Activated CD8-positive, alpha-beta T cell treated with anti-CD3 and anti-CD28 coated beads for 36 hours (primary cell): ENCODE measurements around the gene TMEM18. TPM values are rescaled to one million over a fixed set of nuclear protein-coding genes. Genes with fewer than 3 reads are reported as not detected.

ENCODE experiments used
- ATAC-seq: fragments of 200-7000 bp; cut with Tn5 transposase; one replicate; pipeline ENCODE4 v1.10.0; 2021; ENCODE audit warnings: mild to moderate bottlenecking, moderate library complexity
- CTCF ChIA-PET: fragments of 350-600 bp; sonication (Branson Sonifier 250); formaldehyde crosslinking; loops from one replicate; lab custom pipeline; 2021; ENCODE audit warnings: antibody characterized with exemption; lab: Charles Lee
- POLR2A ChIA-PET: fragments of 350-600 bp; sonication (Branson Sonifier 250); formaldehyde crosslinking; loops from one replicate; lab custom pipeline; 2021; ENCODE audit warnings: antibody characterized with exemption; lab: Charles Lee
- DNase-seq: peaks from one replicate; pipeline ENCODE4 v3.0.0-alpha.2; 2020
- H3K27ac Mint-ChIP-seq: one replicate; pipeline ENCODE4 v1.8.0; 2021; ENCODE audit warnings: mild to moderate bottlenecking, mixed read lengths
- H3K27me3 Mint-ChIP-seq: one replicate; pipeline ENCODE4 v1.8.0; 2021; ENCODE audit warnings: mixed read lengths
- H3K36me3 Mint-ChIP-seq: one replicate; pipeline ENCODE4 v1.8.0; 2021; ENCODE audit warnings: low read depth, mixed read lengths
- H3K4me1 Mint-ChIP-seq: one replicate; pipeline ENCODE4 v1.8.0; 2021; ENCODE audit warnings: low read depth, mixed read lengths
- H3K4me3 Mint-ChIP-seq: one replicate; pipeline ENCODE4 v1.8.0; 2021; ENCODE audit warnings: mild to moderate bottlenecking, moderate library complexity, mixed read lengths
- H3K9me3 Mint-ChIP-seq: one replicate; pipeline ENCODE4 v1.8.0; 2021; ENCODE audit warnings: mixed read lengths
- intact Hi-C: fragments of 100-400 bp; cut with micrococcal nuclease; formaldehyde crosslinking; loops from one replicate; pipeline ENCODE4 v1.10.0; 2022
- total RNA-seq, 2 experiments: library from RNA; stranded (reverse); gene quantifications; one replicate each; pipeline ENCODE4 v1.2.3, GENCODE V29; 2021
- TF ChIP-seq, protein P1 (sequence below): fragments of 200-600 bp; IDR thresholded peaks from one replicate; pipeline ENCODE4 v1.8.0; 2022; ENCODE audit warnings: antibody characterized with exemption, mild to moderate bottlenecking

TMEM18 gene
- total RNA-seq, 2 experiments from 2014 or later: 34.0 to 34.6 TPM

DNA sequence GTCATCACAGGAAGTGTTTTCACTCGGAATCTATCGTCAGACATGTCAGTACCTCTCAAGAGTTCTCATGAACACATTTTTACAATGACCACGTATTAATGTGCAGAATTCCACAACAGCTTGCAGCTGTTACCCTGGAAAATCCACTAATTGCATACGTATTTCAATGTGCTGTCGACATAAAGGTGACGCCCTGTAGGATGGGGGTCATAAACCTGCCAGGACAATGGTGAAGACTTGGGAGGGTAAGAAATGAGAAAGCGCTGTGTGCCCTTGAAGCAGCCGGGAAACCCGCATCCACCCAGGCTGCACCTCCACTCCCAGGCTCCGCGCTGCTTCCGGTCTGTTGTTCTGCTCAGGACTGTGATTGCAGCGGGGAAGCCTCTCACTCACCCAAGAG, 14.0 kb downstream of the TMEM18 start:
- Mint-ChIP-seq H3K4me3 (no peak overlapping the region), H3K27ac (no peak overlapping the region), H3K27me3 (no peaks in the 10 kb centered on the region), H3K9me3 (peaks cover 16% of the 10 kb centered on the region), H3K4me1 (peaks cover 45% of the 10 kb centered on the region), H3K36me3 (peaks cover 39% of the 10 kb centered on the region)
- intact Hi-C loops: no loop called here
- DNase-seq (no peak), ATAC-seq (no peak)
- CTCF ChIA-PET: interaction anchor here (0.8 to 1.7 kb wide), 6 partner anchors 10 to 416 kb away, joined by 3 to 6 read pairs (median 4); partner anchors contain the start of gene TMEM18
- TF ChIP-seq, protein P1, sequence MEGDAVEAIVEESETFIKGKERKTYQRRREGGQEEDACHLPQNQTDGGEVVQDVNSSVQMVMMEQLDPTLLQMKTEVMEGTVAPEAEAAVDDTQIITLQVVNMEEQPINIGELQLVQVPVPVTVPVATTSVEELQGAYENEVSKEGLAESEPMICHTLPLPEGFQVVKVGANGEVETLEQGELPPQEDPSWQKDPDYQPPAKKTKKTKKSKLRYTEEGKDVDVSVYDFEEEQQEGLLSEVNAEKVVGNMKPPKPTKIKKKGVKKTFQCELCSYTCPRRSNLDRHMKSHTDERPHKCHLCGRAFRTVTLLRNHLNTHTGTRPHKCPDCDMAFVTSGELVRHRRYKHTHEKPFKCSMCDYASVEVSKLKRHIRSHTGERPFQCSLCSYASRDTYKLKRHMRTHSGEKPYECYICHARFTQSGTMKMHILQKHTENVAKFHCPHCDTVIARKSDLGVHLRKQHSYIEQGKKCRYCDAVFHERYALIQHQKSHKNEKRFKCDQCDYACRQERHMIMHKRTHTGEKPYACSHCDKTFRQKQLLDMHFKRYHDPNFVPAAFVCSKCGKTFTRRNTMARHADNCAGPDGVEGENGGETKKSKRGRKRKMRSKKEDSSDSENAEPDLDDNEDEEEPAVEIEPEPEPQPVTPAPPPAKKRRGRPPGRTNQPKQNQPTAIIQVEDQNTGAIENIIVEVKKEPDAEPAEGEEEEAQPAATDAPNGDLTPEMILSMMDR: no peak
- POLR2A ChIA-PET: no interaction called here

DNA sequence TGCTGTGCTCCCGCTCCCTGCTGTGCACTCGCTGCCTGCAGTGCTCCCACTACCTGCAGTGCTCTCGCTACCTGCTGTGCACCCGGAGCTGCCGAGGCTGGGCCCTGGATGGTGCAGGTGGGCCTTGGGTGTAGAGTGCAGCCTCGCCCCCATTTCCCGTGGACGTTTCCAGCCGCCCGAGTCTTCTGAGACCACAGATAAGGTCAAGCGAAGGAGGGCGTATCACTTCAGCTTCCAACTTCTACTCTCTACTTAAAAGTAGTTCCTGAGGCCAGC, 15.9 kb downstream of the TMEM18 start:
- Mint-ChIP-seq H3K27ac (no peak overlapping the region), H3K4me1 (peaks cover 47% of the 10 kb centered on the region), H3K9me3 (peaks cover 16% of the 10 kb centered on the region), H3K36me3 (peaks cover 25% of the 10 kb centered on the region), H3K4me3 (no peak overlapping the region), H3K27me3 (no peaks in the 10 kb centered on the region)
- intact Hi-C loops: no loop called here
- ATAC-seq (no peak), DNase-seq (no peak)
- POLR2A ChIA-PET: no interaction called here
- TF ChIP-seq, protein P1: no peak
- CTCF ChIA-PET: no interaction called here

DNA sequence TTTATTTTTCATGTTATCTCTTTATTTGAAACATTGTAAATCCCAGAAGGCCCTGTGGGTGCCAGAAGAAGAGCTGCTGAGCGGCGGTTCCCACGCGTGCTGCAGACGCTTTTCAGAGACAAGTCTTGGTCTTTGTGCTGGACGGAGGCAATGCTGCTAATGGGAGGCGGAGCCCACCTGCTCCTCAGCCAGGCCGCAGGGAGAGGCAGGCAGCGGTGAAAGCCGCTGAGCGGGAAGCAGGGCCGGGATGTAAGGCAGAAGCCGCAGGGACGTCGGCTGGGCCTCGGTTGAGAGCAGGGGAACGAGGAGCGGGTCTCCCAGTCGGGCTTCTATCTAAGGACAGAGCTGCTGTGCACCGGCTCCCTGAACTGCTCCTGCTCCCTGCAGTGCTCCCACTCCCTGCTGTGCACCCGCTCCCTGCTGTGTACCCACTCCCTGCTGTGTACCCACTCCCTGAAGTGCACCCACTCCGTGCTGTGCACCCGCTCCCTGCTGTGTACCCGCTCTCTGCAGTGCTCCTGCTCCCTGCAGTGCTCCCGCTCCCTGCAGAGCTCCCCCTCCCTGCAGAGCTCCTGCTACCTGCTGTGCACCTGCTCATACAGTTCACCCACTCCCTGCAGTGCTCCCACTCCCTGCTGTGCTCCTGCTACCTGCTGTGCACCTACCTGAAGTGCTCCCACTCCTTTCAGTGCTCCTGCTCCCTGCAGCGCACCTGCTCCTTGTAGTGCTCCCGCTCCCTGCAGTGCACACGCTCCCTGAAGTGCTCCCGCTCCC, 16.4 kb downstream of the TMEM18 start:
- Mint-ChIP-seq H3K9me3 (peaks cover 11% of the 10 kb centered on the region), H3K4me1 (peaks cover 52% of the 10 kb centered on the region), H3K27me3 (no peaks in the 10 kb centered on the region)

DNA sequence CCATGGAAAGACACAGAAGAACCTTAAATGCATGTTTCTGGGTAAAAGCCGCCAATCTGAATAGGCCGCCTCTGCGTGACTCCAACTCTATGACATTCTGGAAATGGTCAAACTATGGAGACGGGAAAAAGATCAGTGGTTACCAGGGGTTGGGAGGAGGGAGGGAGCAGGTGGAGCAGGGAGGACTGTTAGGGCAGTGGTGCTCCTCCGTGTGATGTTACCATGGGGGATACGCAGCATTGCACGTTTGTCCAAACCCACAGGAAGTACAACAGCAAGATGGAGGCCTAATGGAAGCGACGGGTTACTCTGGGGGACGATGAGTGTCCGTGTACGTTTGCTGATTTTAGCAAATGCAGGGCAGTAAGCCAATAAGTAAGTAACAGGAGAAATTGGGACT, 17.2 kb downstream of the TMEM18 start:
- H3K27ac Mint-ChIP-seq: no peak overlapping the region
- peaks cover 54% of the 10 kb centered on the region for H3K4me1 Mint-ChIP-seq
- H3K9me3 Mint-ChIP-seq: peaks cover 6% of the 10 kb centered on the region
- TF ChIP-seq, protein P1: no peak
- H3K27me3 Mint-ChIP-seq: no peaks in the 10 kb centered on the region
- POLR2A ChIA-PET: no interaction called here
- H3K4me3 Mint-ChIP-seq: no peak overlapping the region
- peaks cover 12% of the 10 kb centered on the region for H3K36me3 Mint-ChIP-seq
- ATAC-seq: no peak
- intact Hi-C loops: no loop called here
- no peak for DNase-seq
- CTCF ChIA-PET: no interaction called here

More for the DNA sequence above, 16.4 kb downstream of the TMEM18 start:
- Mint-ChIP-seq H3K27ac (no peak overlapping the region), H3K4me3 (no peak overlapping the region), H3K36me3 (peaks cover 20% of the 10 kb centered on the region)
- ATAC-seq: no peak
- ChIA-PET POLR2A (no interaction called here), CTCF (no interaction called here)
- TF ChIP-seq, protein P1: no peak
- intact Hi-C loops: no loop called here
- DNase-seq: no peak

DNA sequence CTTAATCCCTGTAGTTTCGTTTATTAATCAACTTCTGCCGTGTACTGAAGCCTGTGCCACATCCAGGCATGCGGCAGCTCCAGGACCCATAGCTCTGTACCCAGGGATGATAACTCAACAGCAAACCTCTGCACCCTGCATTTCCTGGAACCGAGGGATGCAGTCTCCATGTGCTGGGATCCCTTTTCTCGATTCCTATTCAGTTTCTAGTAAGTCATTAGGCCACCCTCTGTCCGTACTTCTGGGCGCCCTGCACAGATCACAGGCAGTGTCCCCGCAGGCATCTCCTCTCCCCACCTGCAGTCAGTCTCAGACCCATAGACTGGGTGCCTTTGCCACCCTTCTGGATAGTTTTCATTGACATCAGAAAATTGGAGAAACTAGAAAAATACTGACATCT, 18.8 kb downstream of the TMEM18 start:
- DNase-seq (no peak), ATAC-seq (no peak)
- TF ChIP-seq, protein P1: no peak
- ChIA-PET CTCF (interaction anchor here (1.6 kb wide), 1 partner anchor 23 kb away, joined by 3 read pairs; no protein-coding TSS in a partner anchor), POLR2A (no interaction called here)
- intact Hi-C loops: no loop called here
- H3K9me3 Mint-ChIP-seq: peaks cover 2% of the 10 kb centered on the region
- no peak overlapping the region for H3K4me3 Mint-ChIP-seq
- no peak overlapping the region for H3K27ac Mint-ChIP-seq
- no peaks in the 10 kb centered on the region for H3K27me3 Mint-ChIP-seq
- peaks cover 43% of the 10 kb centered on the region for H3K4me1 Mint-ChIP-seq
- H3K36me3 Mint-ChIP-seq: no peaks in the 10 kb centered on the region
